GM12873 (cell line): ENCODE results near the gene CAMTA1.

Source experiments
- CTCF ChIP-seq: IDR thresholded peaks from 2 replicates; pipeline ENCODE4 v1.5.1; 2012; ENCODE audit warnings: low read depth, mild to moderate bottlenecking, moderate library complexity, low read length, control low read depth; ENCODE audit not compliant: insufficient read depth; ENCODE audit errors: missing control alignments

CAMTA1 gene

DNA sequence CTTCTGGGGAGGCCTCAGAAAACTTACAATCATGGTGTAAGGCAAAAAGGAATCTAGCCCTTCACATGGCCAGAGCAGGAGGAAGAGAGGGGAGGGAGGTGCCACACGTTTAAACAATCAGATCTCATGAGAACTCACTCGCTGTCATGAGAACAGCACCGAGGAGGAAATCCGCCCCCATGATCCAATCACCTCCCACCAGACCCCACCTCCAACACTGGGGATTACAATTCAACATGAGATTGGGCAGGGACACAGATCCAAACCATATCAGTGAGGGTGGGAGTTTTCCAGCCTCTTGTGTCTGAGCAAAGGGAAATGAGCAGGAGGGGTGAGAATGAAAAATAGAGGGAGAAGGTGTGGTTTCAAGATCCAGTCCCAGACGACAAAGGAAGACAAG is 503.7 kb downstream of the CAMTA1 start:
- TF ChIP-seq CTCF = no peak

DNA sequence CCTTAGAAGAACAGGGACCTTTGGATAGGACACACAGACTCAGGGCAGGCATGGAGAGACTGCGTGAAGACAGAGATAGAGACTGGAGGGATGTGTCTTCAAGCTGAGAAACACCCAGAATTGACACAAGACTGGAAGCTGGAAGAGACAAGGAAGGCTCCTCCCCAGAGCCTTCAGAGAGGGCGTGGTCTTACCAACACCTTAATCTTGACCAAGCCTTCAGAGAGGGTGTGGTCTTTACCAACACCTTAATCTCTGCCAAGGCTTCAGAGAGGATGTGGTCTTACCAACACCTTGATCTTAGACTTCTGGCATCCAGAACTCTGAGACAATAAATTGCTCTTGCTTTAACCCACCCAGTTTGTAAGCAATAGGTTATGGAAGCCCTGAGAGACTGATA is 504.4 kb downstream of the CAMTA1 start:
- no peak for TF ChIP-seq CTCF

DNA sequence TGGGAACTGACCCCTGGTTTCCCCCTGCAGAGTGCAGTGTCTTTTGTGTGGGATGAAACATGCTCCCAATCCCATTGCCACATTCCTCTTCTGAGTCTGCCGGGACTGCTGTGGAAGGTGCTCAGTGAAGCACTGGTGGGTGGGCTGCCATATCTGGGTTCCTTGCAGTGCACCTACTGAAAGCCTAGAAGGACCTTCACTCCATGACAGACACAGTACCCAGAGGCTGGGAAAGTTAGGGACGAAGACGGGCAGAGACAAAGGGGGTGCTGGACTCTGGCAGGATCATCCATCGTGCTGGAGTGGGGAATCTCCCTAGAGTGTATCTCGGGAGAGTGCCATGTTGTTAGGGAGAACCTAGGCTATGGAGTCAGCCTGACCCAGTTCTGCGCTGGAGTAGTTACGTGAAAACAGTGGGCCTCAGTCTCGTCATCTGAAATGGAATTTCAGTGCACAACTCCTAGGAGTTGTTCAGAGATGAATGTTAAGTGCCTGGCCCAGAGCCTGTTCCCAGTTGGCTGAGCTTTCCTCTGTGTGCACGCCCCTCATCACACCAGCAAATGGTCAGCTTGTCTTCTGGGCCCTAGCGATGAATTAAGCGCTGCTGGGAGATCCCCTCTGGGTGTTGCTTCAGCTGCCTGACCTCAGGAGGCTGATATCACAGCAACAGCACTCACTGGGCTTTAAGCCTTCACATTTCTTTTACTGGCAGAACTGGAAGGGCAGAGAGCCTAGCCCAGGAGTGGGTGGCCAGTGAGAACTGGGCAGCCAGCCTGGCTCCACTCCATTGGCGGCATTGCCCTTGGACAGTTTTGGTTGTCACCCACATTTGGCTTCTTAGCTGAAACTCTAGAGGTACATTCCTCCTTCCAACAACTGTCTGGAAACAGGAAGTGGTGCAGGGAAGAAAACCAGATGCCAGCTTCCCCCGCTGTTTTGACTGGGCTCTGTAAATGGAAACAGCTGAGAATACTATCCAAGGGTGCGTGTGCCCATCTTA is 506.0 kb downstream of the CAMTA1 start:
- no peak for TF ChIP-seq CTCF

- TF ChIP-seq CTCF = no peak
These were observed 506.9 kb downstream of the CAMTA1 start for GRCh38 chr1:7292036-7292681.

DNA sequence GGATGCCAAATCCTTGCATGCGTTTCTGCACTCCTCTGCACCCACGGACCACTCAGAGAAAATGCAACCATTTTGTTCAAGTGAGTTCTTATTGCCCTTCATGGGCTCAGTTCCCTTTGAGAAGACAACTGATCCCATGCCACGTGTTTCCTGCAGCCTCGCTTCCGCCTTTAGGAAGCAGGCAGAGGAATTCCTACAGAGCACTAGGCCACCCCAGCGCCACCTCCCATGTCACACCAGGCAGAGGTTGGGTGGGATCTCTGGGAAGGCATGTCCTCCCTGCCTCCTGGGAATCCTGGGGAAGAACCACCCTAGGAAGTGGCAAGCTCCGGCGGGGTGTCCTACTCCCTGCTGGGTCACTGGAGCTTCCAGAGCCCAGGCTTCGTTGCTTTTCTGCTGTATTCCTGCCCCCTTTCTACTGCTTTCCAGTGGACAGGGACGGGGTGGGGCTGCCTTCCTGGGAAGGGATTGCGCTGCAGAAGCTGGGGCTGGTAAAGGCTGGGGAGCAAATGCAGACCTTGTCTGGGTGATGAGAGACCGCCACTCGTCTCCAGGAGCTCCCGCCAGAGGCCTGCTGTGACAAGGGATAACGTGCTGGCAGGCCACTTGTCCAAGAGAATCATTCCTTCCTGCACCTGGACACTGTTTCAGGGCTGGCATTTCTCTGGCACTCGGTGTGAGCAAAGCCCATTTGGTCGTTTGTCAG is 507.6 kb downstream of the CAMTA1 start:
- no peak for TF ChIP-seq CTCF

DNA sequence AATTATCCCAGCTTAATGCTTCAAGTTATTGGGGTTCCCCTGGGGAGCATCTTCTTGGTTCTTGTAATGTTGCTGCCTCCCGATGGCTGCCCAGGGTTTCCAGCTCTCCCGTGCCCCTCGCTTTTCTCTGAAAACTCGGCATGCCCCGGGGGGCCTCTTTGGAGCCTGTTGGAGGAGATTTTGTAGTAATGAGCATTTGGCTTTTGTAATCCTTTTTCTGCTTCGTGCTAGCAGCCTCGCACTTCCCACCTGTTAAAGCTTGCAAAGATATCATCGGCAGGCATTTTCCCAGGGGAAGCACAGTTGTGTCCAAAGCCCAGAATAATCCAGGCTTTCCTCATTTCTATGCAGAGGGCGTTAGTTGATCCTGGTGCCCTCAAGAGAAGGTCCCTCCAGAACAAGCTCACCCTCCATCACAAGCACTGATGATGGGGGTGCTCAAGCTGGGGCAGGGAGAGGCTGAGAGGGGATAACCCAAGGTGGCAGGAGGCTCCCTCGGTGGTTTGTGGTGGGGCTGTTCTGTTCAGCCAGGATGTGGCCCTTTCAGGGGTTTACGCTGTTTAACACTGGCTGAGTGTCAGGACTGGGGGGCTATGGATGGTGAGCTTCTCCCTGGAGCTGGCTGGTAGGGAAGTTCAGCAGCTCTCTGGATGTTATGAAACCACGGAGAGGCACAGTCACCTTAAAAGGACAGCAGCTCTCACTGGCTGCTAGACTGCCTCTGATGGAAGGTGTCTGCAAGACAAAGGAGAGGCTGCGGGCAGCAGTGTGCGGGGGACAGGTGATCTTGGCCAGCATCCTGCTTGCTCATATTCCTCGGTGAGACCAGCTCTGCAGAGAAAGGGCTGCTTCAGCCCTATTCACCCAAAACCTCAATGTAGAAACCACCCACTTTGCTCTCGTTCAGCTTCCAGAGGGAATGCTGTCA is 508.7 kb downstream of the CAMTA1 start:
- TF ChIP-seq CTCF = no peak

GRCh38 chr1:7294636-7295035 is 509.4 kb downstream of the CAMTA1 start:
- no peak for TF ChIP-seq CTCF
